Lung (tissue), 12 donors: Measurements from ENCODE around the gene SIPA1. TPM values are rescaled to one million over a fixed set of nuclear protein-coding genes. Genes with fewer than 3 reads are reported as not detected.

Experiments
- ATAC-seq: fragments of 200-7000 bp; cut with Tn5 transposase; one replicate; pipeline ENCODE4 v1.9.1; 2020; ENCODE audit warnings: moderate number of reproducible peaks; ENCODE audit not compliant: insufficient read depth, low FRiP score
- DNase-seq, 3 donors: peaks; one replicate each; pipeline ENCODE4 v3.0.0-alpha.2; 2013 to 2017
- H3K27ac ChIP-seq, 2 donors: one replicate each; pipeline ENCODE4 v1.5.1; 2013; ENCODE audit warnings: mild to moderate bottlenecking in 2 of 2, moderate library complexity in 2 of 2, control low read depth in 1 of 2, inconsistent platforms in 1 of 2, low read depth in 1 of 2, low read length in 1 of 2
- H3K27me3 ChIP-seq, 3 donors: one replicate each; pipeline ENCODE4 v1.5.1; 2013; ENCODE audit warnings: low read length in 2 of 3; ENCODE audit not compliant: control insufficient read depth in 3 of 3, insufficient read depth in 3 of 3
- H3K36me3 ChIP-seq, 4 donors: one replicate each; pipeline ENCODE4 v1.5.1; 2013; ENCODE audit warnings: low read length in 4 of 4, mild to moderate bottlenecking in 1 of 4, moderate library complexity in 1 of 4; ENCODE audit not compliant: control insufficient read depth in 4 of 4, insufficient read depth in 4 of 4
- H3K4me1 ChIP-seq, 5 donors: one replicate each; pipeline ENCODE4 v1.5.1; 2013; ENCODE audit warnings: low read length in 5 of 5, mild to moderate bottlenecking in 2 of 5, moderate library complexity in 1 of 5; ENCODE audit not compliant: control insufficient read depth in 5 of 5, insufficient read depth in 5 of 5
- H3K4me3 ChIP-seq: one replicate; pipeline ENCODE4 v1.5.1; 2013; ENCODE audit warnings: mild to moderate bottlenecking, control low read depth, moderate library complexity
- H3K9ac ChIP-seq, 2 donors: one replicate each; pipeline ENCODE4 v1.5.1; 2013; ENCODE audit warnings: low read length in 2 of 2, control low read depth in 1 of 2; ENCODE audit not compliant: insufficient read depth in 1 of 2
- H3K9me3 ChIP-seq, 4 donors: one replicate each; pipeline ENCODE4 v1.5.1; 2013; ENCODE audit warnings: low read length in 3 of 4, mild to moderate bottlenecking in 1 of 4, moderate library complexity in 1 of 4; ENCODE audit not compliant: control insufficient read depth in 4 of 4, insufficient read depth in 3 of 4
- CTCF ChIP-seq: IDR thresholded peaks from 2 replicates; pipeline ENCODE4 v1.5.1; 2012; ENCODE audit warnings: mild to moderate bottlenecking; ENCODE audit errors: control extremely low read depth, extremely low read depth
- WGBS, 2 donors: extraction: QIAGEN DNeasy Blood & Tissue Kit; methylation state at CpG; one replicate each; pipeline ENCODE4 v1.1.7; 2013; 5-methylcytosine and 5-hydroxymethylcytosine counted together
- polyA plus RNA-seq, 2 donors: library from polyadenylated mRNA; stranded (reverse); fragments of 200-250 nt; gene quantifications; one replicate each; pipeline ENCODE4 v1.2.1, GENCODE V29; 2013
- total RNA-seq, 2 donors: library from RNA; depleted of rRNA in 1 of 2; stranded (reverse); fragments of >200 nt in 1 of 2; gene quantifications; one replicate each; pipeline ENCODE4 v1.2.1, GENCODE V29; 2014 to 2021
- donor health status: control.
- donor health status: control.
- donor health status: Bipolar disorder and iron deficiency.
- donor health status: healthy.
- donor health status: DM: yes; HTN: yes; CAD: no.

The SIPA1 gene
- total and polyA plus RNA-seq, 4 donors: 39.7 to 102 (median 82.8) TPM

DNA sequence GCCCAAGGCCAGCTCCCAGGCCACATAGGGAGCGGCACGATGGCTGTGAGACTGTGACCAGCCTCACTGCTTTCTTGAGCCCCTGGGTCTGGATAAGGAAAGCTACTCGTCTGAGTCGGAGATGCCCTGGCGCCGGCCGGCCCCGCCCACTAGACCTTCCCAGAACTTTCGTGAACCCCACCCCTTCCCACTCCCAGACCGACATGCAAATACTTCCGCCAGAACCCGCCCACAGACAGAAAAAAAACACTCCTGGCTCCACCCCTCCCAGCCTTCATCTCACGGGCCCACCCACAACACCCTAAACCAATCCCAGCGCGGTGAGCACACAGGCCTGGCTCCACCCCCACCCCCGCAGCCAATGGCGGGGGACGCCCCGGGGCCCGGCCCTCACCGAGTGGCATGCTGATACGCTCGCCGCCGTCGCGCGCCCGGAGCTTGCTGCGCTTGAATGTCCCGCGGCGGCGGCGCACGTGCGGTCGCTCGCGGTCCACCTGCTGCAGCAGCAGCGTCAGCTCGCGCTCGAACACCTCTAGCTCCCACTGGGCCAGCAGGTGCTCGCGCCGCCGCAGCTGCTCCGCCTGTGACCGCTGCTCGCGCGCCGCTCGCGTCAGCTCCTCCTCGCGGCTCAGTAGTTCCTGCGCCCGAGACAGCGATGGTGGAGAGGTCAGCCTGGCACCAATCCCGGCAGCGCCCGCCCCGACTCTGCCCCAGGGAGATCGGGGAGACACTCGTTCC lies 30.9 kb upstream of the SIPA1 start:
- ATAC-seq (peak; percentile 87), DNase-seq (peak; percentile 96)
- H3K27ac ChIP-seq: peak overlapping the region; percentile 66 to 74
- no peak overlapping the region for H3K4me3 ChIP-seq
- no peak overlapping the region for H3K9ac ChIP-seq
- no peaks in the 10 kb centered on the region for H3K27me3 ChIP-seq
- H3K36me3 ChIP-seq: peaks cover 4 to 57% (median 31%) of the 10 kb centered on the region in 4 donors
- peaks cover 0 to 32% (median 7%) of the 10 kb centered on the region in 5 donors for H3K4me1 ChIP-seq
- no peak for TF ChIP-seq CTCF
- WGBS, 2 donors: 46 to 79% methylated on average over 67 of the region's 67 CpGs
- H3K9me3 ChIP-seq: no peaks in the 10 kb centered on the region

DNA sequence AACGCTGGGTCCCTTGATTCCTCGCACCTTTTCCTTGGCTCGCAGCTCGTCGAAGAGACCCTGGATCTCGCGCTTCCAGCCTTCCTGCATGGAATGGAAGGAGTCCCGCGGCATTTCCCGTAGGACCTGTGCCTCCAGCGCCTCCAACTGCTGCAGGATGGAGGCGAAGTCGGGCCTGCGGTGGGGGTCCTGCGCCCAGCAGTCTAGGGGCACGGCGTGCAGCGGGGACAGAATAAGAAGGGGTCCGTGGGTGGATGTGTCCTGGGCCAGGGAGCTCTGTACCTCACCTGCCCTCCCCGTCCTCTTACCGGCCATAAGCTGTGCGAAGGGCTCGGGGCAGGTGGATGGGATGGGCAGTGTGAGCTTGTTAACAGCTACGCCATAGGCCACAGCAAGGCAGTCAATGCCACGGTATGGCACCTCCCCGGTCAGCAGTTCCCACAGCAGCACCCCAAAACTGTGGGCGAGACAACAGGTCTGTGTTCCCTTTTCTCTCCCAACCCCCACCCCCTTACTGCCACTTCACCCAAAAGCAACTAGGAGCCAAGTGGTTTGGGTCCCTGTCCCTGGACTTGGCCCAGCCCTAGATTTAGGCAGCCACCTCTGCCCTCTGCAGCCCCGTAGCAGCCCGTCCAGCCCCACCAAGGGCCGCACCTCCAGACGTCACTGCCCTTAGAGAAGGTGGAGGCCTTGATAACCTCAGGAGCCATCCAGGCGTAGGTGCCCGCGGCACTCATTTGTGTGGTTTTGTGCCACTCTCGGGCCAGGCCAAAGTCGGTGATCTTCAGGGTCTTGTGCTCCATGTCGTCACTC lies 30.1 kb upstream of the SIPA1 start:
- no peak overlapping the region for H3K4me3 ChIP-seq
- H3K36me3 ChIP-seq: peaks cover 4 to 61% (median 33%) of the 10 kb centered on the region in 4 donors
- H3K27ac ChIP-seq: peak overlapping the region in 1 of 2 donors; percentile 20
- DNase-seq (no peak), ATAC-seq (no peak)
- TF ChIP-seq CTCF: no peak
- no peak overlapping the region for H3K9ac ChIP-seq
- H3K9me3 ChIP-seq: no peaks in the 10 kb centered on the region
- WGBS, 2 donors: 85 to 91% methylated on average over 37 of the region's 37 CpGs
- H3K27me3 ChIP-seq: no peaks in the 10 kb centered on the region
- peaks cover 0 to 39% (median 7%) of the 10 kb centered on the region in 5 donors for H3K4me1 ChIP-seq

- Histone ChIP-seq H3K27ac (no peak overlapping the region), H3K36me3 (peaks cover 4 to 57% (median 24%) of the 10 kb centered on the region in 4 donors), H3K27me3 (no peaks in the 10 kb centered on the region), H3K9me3 (no peaks in the 10 kb centered on the region), H3K9ac (no peak overlapping the region), H3K4me3 (no peak overlapping the region), H3K4me1 (peaks cover 3 to 45% (median 7%) of the 10 kb centered on the region in 5 donors)
- no peak for DNase-seq
- no peak for ATAC-seq
- 46 to 69% methylated on average over 3 of the region's 3 CpGs for WGBS, 2 donors
- TF ChIP-seq CTCF: no peak
Measured at GRCh38 chr11:65609229-65609628, 28.7 kb upstream of the SIPA1 start.
